GF-D8 (cell line): ENCODE measurements around the gene PTGIS.
"Not testable (repeated sequence)": the region's sequence is repeated elsewhere in the genome, so short reads cannot be mapped to it uniquely, and the experiment has no call there.

ENCODE experiments used
- DNase-seq: peaks from one replicate; lab custom pipeline; 2025; lab: John Stamatoyannopoulos, UW

The PTGIS gene

DNA sequence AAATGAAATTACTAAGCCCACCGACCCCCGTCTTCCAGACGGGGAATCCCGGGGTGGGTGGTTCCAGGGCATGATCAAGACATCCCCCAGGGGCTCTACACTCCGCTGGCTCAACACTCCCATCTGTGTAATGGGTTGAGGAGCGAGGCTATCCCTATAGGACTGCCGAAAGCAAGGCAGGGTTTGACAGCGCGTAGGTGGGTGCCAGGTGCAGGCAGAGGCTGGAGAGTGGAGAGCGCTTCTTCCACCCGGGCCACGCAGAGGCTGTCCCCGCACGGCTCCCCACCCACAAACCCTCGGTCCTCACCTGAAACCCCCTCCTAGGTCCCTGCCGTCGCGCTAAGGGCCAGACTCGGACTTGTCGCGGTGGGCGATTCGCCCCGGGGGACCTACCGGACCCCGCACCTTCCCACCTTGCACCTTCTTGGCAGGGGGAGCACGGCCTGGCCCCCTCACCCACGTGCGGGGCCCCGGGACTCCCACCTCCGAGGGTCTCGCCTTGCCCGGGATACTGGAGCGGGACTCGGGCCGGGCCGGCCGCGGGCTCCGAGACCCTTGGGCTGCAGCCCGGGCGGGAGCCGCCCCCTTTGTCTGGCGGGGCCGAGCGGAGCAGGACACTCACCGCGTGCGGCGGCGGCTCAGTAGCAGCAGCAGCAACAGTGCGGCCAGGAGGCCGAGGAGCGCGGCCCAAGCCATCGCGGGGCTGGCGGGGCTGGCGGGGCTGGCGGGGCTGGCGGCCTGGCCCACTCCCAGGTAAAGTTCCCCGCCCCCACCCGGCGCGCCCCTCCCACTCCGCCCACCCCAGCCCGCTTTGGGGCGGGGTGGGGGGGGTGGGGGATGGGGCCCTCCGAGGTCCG is at the start of gene PTGIS:
Gene PTGIS, minus strand, starts transcription at position 717 of the 857 bp plus-strand sequence. Its CDS starts 21 bp downstream, at position 696.
- no peak for DNase-seq

GRCh38 chr20:49617394-49617793 is 49.5 kb upstream of the PTGIS start:
- DNase-seq = not testable (repeated sequence)

- DNase-seq = no peak
Observed at GRCh38 chr20:49616154-49617007, 48.4 kb upstream of the PTGIS start.

DNA sequence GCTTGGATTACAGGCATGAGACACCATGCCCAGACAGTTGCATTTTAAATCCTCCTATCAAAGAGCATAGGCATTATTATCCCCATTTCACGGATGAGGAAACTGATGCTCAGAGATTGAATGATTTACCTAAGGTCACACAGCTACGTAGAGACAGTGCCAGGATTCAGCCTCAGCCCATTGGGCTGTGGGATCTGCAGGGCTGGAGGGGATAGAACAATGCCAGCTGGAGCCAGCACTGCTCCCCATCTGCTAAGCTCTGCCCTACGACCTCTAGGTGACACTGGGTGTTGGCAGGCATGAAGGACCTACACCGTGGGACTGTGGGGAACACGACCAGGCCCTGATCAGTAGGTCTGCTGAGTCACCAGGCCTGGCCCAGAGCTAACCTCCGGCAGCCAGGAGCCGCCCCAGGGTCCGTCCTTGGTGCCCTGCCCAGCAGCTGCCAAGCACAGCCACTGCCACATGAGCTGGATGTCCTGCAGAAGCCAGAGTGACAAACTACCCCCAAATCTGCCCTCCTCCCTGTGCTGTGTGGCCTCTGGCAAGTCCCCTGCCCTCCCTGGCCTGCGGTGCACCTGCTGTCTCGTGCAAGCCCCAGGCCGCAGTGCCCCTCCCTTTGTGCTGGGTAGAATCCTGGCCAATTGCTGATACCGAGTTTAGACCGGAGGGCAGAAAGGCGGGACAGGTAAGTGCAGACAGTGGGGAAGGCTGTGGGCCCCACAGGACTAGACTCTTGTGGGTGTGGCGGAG is 47.6 kb upstream of the PTGIS start:
- DNase-seq = no peak

- not testable (repeated sequence) for DNase-seq
Observed at GRCh38 chr20:49615051-49615400, 47.1 kb upstream of the PTGIS start.

- no peak for DNase-seq
Observed at GRCh38 chr20:49614338-49615050, 46.6 kb upstream of the PTGIS start.

DNA sequence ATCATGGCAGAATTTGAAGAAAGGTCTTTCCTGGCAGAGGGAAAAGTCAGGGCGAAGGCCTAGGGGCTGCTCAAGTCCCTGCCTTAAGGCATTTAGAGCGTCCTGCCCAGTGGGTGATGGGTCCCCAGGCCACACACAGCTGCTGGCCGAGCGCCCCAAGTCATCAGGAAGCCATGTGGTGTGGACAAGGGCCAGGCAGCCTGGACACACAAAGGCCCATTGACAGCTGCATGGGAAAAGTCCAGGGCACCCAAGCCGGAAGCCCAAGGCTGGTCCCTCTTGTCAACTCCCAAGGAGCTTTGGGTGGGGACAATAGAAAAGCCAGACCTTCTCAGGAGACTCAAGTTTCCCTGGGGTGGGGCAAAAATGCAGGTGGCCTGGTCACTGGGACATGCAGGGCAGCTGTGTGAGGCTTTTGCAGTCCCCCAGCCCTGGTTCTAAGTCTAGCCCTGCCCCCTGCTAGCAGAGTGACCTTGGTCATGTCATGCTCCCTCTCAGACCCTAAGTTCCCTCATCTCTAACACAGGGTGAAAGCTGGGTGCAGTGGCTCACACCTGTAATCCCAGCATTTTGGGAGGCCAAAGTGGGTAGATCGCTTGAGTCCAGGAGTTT is 44.3 kb upstream of the PTGIS start:
- no peak for DNase-seq

DNA sequence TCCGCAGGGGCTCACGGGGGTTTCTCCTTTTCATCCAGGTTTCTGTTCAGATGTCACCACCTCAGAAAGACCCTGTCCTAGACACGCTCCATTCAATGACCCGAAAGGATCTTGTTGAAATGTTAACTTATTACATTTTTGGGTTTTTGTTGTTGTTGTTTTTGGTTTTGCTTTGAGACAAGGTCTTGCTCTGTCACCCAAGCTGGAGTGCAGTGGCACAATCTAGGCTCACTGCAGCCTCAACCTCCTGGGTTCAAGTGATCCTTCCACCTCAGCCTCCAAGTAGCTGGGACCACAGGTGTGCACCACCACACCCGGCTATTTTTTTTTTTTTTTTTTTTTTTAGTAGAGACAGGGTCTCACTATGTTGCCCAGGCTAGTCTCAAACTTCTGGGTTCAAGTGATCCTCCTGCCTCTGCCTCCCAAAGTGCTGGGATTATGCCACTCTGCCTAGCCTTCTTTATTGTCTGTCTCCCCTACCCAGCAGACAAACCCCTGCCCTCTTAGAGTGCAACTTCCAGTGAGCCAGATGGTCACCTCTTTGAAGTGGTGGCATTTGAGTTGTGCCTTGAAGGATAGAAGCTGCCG is 43.7 kb upstream of the PTGIS start:
- DNase-seq = not testable (repeated sequence)

DNA sequence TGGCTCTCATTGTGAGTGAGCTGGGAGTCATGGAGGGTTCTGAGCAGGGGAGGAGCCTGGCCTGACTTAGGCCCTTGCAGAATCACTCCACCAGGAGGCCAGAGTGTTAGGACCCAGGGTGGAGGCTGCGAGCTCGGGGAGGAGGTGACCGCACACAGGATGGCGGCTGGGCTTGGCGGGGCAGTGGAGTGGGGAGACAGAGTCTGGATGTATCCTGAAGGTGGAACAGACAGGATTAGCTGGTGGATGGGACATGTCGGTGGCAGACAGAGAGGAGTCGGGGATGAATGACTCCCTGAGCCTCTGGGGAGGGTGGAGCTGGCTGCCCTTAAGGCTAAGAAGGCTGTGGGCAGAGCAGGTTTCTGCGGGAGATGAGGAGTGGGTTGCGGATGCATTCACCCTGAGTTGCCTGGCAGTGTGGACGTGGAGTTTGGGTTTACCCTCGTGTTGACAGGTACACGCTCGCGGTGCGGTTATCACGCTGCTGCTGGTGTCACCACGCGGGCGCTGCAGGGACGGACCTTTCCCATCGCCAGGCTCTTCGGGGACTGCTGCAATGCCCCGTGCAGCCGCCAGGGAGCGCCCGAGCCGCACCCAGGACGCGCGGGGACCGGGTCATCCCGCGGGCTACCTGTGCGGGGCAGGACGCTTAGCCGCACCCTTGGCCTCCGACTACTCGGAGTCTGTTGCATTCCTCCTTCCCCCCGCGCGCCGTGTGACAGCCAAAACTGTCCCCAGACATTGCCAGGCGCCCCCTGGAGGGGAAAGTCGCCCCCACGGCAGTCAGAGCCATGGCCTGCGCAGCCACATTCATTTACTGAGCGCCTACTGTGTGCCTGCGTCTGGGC is 43.0 kb upstream of the PTGIS start:
- no peak for DNase-seq

DNA sequence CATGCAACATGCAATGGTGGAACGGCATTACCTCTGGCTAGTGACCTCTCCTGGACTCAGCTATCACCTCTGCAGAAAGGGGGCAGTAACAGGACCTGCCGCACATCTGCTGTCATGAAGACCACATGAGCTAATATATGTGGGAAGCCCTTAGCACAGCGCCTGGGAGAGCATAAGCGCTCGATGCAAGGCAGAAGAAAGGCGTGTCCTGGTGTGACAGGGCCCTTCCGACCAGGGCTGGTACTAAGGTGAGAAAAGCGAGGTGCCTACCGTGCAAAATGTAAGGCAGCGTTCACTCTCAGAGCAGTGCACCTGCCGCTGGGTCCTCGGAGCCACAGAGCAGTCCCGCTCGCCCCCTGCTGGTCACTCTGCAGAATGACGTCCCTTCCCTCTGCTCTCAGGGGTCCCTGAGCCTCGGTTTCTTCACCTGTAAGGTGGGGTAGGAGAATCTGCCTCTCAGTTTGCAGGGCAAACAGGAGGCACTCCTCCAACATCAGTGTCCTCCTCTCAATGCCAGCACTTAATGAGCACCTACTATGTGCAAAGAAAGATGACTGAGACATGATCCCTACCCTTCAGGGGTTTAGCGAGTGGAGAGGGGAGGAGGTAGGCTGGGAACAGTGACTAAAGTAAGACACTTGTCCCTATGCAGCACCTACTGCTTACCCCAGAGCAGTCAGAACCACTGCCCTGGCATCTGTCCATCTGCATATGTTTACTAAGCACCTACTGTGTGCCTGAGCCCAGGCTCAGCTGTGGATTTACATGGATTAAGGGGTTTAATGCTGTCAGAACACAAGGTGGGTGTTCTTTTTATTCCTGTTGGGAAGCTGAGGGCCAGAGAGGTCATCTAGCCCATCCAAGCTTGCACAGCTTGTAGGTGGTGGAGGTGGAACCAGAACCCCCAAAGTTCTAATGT is 41.1 kb upstream of the PTGIS start:
- DNase-seq = no peak

- DNase-seq = no peak
Observed at GRCh38 chr20:49607568-49607967, 39.6 kb upstream of the PTGIS start.

- no peak for DNase-seq
Observed at GRCh38 chr20:49603209-49603627, 35.3 kb upstream of the PTGIS start.

GRCh38 chr20:49602345-49603208 is 34.6 kb upstream of the PTGIS start:
- DNase-seq = no peak

GRCh38 chr20:49601153-49601924 is 33.4 kb upstream of the PTGIS start:
- no peak for DNase-seq

DNA sequence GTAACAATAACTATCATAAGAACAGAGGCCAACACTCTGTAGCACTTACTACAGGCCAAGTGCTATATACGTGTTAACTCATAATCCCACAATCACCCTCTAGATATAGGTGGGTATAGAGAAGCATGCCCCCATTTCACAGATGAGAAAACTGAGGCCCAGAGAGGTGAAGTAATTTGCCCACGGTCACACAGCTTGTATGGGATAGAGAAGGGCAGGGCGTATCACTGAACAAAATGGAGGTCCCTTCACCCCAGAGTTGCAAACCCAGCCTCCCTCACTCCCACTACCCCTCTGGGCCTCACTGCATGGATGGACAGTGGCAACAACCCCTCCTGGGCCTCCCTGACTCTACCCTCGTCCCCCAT is 31.8 kb upstream of the PTGIS start:
- no peak for DNase-seq

- DNase-seq = no peak
Observed at GRCh38 chr20:49597825-49598395, 30.0 kb upstream of the PTGIS start.
